Measurements from ENCODE around the gene MBP.

The MBP gene

DNA sequence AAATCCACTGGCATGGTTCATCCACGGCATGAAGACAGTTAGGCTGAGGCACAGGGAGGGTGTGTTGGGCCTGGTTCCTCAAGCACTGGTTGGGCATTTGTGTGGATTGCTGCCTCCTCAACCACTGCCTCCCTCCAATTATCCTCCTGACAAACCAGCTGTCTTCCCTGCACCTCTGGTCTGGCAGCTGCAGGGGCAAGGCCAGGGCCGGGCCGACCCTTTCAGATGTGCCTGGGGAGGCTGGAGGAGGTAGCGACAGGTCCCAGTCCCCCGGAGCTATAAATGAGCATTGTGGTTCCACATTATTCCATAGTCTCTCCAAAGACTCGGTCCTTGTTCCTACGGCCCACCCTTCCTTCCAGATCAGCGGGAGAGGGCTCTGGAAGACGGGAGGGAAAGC lies 86.2 kb downstream of the MBP start:
- no peak for DNase-seq (ENCODE audit: low read depth, low spot score)
- POLR2A ChIA-PET = no interaction called here
- CTCF ChIA-PET = interaction anchor here (1.3 to 1.9 kb wide), 4 partner anchors 12 to 46 kb away, joined by 3 to 9 read pairs (median 4); no protein-coding TSS in a partner anchor
- no peak overlapping the region for H3K4me3 ChIP-seq (ENCODE audit: low read depth, low read length)
- TF ChIP-seq, protein P1, sequence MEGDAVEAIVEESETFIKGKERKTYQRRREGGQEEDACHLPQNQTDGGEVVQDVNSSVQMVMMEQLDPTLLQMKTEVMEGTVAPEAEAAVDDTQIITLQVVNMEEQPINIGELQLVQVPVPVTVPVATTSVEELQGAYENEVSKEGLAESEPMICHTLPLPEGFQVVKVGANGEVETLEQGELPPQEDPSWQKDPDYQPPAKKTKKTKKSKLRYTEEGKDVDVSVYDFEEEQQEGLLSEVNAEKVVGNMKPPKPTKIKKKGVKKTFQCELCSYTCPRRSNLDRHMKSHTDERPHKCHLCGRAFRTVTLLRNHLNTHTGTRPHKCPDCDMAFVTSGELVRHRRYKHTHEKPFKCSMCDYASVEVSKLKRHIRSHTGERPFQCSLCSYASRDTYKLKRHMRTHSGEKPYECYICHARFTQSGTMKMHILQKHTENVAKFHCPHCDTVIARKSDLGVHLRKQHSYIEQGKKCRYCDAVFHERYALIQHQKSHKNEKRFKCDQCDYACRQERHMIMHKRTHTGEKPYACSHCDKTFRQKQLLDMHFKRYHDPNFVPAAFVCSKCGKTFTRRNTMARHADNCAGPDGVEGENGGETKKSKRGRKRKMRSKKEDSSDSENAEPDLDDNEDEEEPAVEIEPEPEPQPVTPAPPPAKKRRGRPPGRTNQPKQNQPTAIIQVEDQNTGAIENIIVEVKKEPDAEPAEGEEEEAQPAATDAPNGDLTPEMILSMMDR (IDR thresholded peaks at IDR 0.05; ENCODE audit: insufficient read depth, low read length, missing control alignments) = no peak

DNA sequence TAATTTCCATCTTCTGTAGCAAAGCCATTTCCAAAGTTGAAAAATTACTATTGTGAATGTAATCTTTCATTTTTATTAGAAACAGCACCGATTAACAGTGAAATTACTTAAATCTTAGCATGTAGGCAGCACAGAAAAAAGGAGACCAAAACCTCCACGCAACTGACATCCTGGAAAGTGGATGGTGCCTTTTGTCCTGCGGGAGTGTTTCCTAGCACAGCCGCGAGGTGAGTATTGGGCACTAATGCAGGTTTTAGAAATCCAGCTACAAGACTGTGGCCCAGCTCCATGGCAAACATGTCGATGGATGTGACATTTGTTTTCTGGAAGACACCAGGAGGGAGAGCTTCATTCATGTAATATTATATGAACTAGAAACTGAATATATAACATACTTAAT lies 86.9 kb downstream of the MBP start:
- CTCF ChIA-PET = interaction anchor here (1.3 to 1.9 kb wide), 4 partner anchors 13 to 45 kb away, joined by 3 to 9 read pairs (median 4); no protein-coding TSS in a partner anchor
- TF ChIP-seq, protein P1 (IDR thresholded peaks at IDR 0.05; ENCODE audit: insufficient read depth, low read length, missing control alignments) = no peak
- H3K4me3 ChIP-seq (ENCODE audit: low read depth, low read length) = no peak overlapping the region
- DNase-seq (ENCODE audit: low read depth, low spot score) = no peak
- POLR2A ChIA-PET = no interaction called here

DNA sequence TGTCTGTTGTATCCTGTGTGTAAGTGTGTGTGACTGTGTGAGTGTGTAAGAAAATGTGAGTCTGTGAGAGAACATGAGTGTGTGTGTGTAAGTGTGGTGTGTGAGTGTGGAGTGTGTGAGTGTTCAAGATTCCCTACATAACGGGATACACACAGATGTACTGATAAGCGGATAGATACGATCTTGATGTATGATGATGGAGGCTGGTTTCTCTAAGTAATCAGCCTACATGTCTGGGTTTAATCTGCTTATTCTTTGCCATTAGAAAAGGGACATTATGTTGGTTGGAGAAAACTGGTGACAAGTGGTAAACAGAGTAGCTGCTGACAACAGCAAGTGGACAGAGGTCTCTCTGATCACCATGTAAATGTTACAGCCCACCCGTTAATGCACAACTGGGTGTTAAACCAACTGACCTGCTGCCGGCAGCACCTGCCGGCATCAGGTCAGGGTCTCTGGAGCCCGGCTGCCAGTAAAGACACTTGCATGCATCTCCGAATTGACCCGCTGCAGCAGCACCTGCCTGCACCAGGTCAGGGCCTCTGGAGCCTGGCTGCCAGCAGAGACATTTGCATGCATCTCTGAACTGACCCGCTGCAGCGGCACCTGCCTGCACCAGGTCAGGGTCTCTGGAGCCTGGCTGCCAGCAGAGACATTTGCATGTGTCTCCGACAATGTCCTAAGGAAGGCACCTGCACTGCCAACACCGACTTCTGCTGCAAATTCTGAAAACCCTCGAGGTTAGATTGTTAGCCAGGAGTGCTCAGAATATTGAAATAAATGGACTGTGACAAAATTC lies 87.5 kb downstream of the MBP start:
- ChIA-PET CTCF (interaction anchor here (1.8 kb wide), 1 partner anchor 45 kb away, joined by 9 read pairs; no protein-coding TSS in a partner anchor), POLR2A (no interaction called here)
- TF ChIP-seq, protein P1 (IDR thresholded peaks at IDR 0.05; ENCODE audit: insufficient read depth, low read length, missing control alignments) = no peak

DNA sequence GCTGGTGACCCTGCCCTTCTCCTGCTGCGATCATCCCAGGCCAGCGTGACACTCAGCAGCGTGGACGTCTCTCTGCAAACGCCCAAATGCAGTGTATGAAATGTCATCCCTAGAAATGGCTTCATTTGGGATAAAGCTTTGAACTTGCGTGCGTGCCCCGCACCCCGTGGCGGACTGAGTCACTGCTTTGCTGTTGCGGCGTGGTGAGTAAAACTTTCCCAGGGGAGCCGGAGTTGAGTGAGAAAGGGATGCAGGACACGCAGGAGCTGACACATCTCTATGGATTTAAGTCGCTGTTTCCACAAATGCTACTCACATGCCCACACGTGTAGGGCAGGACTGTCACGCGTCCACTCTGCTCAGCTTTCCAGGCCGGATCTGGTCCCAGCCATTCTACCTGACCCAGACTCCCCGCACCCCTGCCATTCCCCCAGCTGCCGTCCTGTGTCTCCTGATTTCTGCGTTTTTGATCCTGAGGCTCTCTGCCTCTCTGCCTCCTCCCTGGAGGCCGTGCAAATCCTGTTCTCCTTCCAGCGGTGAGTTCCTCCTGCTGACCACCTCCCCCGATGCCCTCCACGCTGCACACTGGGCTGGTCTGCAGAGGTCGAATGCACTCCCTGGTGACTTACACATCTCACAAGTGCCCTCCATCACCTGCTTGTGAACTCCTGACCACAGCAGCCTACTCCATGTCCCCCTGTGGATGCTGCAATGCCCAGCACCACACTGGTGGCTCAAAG lies 88.9 kb downstream of the MBP start:
- no peak overlapping the region for H3K4me3 ChIP-seq (ENCODE audit: low read depth, low read length)
- TF ChIP-seq, protein P1 (IDR thresholded peaks at IDR 0.05; ENCODE audit: insufficient read depth, low read length, missing control alignments) = no peak
- POLR2A ChIA-PET = no interaction called here
- CTCF ChIA-PET = interaction anchor here (1.0 kb wide), 1 partner anchor 45 kb away, joined by 3 read pairs; no protein-coding TSS in a partner anchor
- no peak for DNase-seq (ENCODE audit: low read depth, low spot score)

More for the DNA sequence above, 87.5 kb downstream of the MBP start:
- DNase-seq (ENCODE audit: low read depth, low spot score) = no peak
- H3K4me3 ChIP-seq (ENCODE audit: low read depth, low read length) = no peak overlapping the region

DNA sequence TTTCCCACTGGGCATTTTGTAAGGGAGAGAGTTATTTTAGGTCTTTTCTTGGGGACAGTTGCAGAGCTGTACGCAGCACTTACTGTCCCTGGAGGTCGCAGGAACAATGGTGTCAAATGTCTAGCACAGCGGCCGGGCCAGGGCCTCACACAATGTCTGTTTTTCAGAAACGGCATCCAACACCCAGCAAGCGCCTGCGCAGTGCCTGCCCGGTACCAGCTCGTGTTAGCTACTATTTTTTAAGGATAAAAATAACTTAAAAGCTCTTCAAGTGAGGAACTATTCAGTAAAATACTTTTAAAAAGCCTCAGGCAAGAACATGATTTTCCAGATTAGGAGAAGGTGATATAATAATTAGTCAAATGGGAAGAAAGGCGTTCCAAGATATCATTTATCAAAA lies 90.0 kb downstream of the MBP start:
- CTCF ChIA-PET = interaction anchor here (1.0 kb wide), 1 partner anchor 44 kb away, joined by 3 read pairs; no protein-coding TSS in a partner anchor
- POLR2A ChIA-PET = no interaction called here
- no peak for DNase-seq (ENCODE audit: low read depth, low spot score)
- no peak overlapping the region for H3K4me3 ChIP-seq (ENCODE audit: low read depth, low read length)
- TF ChIP-seq, protein P1 (IDR thresholded peaks at IDR 0.05; ENCODE audit: insufficient read depth, low read length, missing control alignments) = no peak

Measured in AG04449 (cell line).